HG02840 (cell line): Measurements from ENCODE around the gene CIDEB.

Experiments
- ATAC-seq: cut with Tn5 transposase; IDR thresholded peaks from one replicate; pipeline ENCODE4 v1.9.1; 2021; ENCODE audit warnings: mild to moderate bottlenecking, moderate library complexity, moderate number of reproducible peaks; ENCODE audit not compliant: unreplicated experiment, low FRiP score

CIDEB gene

DNA sequence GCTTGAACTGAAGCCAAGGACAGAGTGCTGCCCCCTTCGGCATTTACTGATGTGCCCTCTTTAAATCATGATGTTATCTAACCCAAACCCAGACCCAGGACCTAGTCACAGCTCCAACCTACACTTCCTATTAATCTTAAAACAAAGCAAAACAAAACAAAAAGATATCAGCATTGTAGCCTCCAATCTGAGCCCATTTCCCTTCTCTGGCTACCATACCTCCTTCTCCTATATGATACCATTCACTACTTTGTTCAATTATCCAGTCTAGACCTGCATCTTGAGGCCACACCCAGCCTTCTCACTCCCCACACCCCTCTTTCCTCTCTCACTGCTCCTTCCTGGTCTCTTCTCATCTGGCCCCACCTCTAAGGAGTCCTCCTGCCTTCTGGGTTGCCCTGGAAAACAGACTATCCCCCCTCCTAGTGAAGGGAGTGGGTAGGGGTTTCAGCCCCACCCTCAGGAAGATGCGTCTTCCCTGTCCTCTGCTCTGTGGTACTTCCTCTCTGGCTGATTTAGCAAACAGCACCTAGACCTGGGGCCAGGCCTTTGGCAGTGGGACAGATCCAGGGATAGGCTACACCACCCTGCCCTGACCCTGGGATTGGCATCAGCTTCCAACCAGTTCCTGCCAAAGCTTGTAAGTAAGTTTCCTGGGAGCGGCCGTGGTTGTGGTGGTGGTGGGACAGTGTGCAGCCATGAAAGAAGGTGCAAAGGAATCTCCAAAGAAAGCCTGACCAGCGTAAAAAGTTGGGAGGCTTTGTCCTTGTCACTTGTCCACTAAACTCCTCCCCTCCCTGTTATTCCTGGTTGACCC, 6.8 kb upstream of the CIDEB start:
- ATAC-seq: no peak

DNA sequence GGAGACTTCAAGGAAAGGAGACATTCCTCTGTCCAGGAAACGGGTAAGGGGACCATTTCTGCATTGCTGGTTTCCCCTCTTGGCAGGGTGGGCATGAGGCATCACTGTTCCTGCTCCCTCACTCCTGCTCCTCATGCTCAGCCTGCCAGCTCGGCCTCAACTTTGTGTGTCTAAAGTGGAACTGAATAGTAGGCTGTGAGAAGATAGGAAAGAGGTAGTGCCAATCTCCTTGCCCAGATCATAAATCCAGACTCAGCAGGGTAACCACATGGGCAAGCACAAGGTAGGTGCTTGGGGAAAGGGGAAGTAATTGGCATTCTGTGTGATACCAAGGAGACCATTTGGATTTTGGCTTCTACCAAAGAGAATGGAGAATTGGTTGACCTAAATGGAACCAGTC, 6.1 kb upstream of the CIDEB start:
- ATAC-seq: no peak

DNA sequence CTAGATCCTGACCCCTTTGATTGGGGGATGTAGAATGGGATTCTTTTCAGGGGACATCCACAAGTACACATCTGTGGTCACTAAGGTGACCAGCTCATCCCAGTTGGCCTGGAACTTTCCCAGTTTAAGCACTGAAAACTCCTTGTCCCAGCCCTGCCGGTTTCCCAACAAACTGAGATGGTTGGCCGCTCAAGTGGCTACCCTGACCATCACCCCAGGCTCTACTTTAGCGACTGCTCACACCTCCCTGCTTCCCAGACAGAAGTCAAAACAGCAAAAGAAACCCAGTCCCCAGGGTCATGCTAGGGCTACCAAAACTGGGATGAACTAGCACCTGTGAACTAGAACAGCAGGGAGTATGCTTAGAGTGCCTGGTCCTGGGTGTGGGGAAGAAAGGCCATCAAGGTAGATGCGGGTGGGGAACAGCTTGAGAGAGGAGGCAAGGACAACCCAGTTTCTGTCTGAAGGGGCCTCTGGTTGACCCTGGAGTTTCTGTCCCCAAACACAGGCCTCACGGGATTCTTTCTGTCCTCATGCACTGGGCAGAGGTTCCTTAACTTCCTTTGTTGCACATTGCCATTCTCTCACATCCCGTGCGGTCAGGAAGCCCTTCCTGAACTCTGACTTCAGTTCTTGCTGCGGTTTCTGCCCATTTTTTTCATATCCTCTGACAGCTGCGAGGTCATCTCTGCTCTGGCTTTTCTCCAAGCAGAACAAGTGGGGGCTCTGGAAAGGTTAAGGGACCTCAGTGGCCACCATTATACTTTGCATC, 5.1 kb upstream of the CIDEB start:
- no peak for ATAC-seq

DNA sequence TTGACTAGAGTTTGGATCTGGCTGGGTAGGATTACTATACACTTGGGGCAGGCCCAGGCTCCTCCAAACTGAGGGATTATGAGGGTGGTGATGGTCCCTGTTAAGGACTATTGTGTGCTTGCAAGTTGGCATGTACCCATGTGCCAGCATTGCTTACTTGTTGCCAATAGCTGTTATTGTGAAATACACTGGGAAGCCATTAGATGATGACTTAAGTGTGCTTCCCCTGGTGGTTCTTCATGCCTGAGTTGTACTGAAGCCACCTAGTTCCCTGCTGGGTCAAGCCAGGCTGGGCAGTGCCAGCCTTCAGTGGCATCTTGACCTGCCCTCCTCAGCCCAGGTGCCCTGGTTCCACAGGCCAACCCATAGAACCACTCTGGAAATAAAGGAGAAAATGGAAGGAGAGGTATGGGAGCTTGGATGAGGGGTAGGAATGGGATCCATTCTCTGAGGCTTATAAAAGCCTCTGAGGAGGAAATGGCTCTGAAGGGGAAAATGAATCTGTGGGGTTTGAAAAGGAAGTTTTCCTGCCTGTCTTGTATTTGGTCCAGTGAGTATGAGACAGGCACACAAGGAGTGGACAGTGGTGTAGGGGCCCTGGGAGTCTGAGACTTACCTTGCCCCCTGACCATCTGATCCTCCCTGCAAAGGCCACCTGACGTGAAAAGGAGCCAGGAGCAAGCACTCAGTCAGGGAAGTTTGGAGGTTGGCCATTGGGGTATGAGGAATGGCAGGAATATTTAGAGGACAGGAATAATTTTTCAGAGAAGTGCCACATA, 4.2 kb upstream of the CIDEB start:
- no peak for ATAC-seq

DNA sequence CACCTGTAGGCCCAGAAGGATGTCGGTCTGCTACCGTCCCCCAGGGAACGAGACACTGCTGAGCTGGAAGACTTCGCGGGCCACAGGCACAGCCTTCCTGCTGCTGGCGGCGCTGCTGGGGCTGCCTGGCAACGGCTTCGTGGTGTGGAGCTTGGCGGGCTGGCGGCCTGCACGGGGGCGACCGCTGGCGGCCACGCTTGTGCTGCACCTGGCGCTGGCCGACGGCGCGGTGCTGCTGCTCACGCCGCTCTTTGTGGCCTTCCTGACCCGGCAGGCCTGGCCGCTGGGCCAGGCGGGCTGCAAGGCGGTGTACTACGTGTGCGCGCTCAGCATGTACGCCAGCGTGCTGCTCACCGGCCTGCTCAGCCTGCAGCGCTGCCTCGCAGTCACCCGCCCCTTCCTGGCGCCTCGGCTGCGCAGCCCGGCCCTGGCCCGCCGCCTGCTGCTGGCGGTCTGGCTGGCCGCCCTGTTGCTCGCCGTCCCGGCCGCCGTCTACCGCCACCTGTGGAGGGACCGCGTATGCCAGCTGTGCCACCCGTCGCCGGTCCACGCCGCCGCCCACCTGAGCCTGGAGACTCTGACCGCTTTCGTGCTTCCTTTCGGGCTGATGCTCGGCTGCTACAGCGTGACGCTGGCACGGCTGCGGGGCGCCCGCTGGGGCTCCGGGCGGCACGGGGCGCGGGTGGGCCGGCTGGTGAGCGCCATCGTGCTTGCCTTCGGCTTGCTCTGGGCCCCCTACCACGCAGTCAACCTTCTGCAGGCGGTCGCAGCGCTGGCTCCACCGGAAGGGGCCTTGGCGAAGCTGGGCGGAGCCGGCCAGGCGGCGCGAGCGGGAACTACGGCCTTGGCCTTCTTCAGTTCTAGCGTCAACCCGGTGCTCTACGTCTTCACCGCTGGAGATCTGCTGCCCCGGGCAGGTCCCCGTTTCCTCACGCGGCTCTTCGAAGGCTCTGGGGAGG, 3.1 kb upstream of the CIDEB start, which contains the start of gene LTB4R:
TSS of gene LTB4R (plus strand) at position 857 of the 959 bp plus-strand sequence. CDS start 4,150 bp downstream, outside the sequence.
- ATAC-seq: peak; percentile 64

DNA sequence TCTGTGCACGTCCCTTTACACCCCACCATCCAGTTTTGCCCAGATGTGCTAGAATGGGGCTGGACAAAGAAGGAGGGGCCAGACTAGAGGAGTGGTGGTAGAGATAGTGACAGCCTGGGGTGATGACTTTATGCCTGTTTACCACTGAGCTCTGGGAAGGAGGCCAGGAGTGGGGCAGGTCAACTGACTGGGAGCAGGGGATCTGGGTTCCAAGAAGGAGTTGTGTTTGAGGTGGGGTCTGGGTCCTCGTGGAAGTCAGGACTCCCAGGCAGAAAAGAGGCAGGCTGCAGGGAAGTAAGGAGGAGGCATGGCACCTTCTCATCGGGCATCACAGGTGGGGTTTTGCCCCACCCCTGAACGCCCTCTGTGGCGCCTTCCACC, 2.5 kb upstream of the CIDEB start:
- ATAC-seq: no peak

DNA sequence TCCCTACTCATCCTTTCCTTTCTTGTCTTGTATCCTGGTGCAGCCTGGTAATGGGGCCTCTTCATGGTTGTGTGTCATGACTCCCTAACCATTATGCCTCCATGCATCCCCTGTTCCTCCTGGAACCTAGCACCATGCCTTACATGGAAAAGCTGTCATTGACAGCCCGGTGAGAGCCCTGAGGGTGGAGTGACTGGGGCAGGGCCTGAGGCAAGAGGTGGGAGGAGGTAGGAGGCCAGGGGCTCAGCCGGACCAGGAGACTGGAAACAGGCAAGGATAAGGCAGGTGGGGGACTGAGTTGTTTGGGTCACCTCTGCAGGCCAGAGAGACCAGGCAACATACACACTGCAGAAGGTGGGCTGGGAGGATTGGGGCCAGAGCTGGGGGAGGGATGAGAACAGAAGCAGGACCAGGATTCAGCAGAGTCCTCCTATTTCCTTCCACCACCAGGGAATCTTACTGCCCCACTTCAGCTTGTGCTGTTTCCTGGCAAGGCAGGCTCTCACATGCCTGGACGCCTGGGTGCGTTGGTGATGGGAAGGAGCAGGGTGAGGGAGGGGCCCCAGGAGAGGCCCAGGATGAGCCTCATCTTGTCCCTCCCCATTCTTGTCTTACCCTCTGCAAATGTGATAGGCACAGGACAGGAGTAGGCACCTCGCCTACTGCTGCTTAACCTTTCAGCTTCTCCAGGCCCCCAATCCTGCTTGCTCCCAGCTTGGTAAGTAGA, 1.9 kb upstream of the CIDEB start, which contains the start of gene LTB4R2:
TSS of gene LTB4R2 (plus strand) at position 603 of the 727 bp plus-strand sequence. CDS start 525 bp downstream, outside the sequence.
- ATAC-seq: no peak

DNA sequence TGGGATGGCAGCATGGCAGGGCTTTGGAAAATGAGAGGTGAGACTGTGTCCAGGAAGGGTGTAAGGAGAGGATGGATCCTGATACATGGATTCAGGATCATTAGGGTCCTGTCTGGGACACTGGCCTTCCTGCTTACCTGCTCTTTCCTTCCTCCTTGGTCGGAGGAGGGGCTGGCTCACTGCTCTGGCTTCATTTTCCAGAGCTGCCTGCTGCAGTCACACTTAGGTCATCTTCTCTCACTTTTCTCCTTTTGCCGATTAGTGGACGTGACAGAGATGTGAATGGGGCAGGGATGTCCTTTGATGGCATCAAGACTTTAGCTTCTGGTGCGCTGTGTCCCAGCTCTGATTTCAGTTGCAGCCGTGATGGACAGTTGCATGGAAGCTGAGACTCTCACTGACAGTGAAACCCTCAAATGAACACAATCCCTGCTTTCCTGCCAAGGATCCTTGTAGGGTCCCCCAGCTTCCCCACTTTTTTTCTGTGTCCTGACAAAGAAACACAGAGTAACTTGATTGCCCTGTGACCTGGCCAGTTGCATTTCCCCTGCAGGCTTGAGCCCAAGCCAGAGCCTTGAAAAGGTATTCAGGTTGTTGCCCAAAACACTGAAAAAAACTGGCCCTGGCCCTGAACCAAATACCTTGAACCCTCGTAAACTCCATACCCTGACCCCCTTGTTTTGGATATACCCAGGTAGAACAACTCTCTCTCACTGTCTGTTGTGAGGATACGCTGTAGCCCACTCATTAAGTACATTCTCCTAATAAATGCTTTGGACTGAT, 756 bp upstream of the CIDEB start:
- no peak for ATAC-seq

DNA sequence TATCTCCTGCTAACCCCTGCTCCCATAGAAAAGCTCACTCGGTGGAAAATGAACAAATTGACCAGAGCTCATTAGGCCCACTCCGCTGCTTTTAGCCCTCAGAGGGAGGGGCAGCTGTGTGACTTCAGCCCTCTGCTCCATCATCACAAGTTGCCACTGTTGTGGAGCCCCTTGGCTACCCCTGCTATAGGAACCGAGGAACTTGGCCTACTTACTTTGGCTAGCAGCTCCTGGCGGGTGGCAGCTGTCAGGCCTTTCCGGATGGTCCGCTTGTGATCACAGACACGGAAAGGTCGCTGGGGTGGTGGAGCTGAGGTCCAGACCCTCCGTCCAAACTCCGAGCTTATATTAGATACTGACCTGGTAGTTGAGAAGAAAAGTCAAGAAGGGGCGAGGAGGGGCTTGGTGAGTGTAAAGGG, 612 bp downstream of the CIDEB start:
- ATAC-seq: no peak

DNA sequence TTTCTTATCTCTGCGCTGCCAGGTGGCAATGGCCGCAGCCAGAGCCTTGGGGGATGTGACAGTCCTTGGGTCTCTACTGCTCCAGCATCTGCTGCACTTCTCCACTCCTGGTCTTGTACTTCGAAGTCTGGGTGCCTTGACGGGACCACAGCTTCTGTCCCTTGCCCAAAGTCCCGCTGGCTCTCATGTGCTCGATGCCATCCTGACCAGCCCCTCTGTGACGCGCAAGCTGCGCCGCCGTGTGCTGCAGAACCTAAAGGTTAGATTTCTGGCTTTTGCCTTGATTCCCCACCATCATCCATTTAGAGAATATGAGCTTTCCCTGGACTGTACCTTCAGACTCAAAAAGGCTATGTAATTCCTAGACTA, 3.8 kb downstream of the CIDEB start:
- ATAC-seq: no peak

DNA sequence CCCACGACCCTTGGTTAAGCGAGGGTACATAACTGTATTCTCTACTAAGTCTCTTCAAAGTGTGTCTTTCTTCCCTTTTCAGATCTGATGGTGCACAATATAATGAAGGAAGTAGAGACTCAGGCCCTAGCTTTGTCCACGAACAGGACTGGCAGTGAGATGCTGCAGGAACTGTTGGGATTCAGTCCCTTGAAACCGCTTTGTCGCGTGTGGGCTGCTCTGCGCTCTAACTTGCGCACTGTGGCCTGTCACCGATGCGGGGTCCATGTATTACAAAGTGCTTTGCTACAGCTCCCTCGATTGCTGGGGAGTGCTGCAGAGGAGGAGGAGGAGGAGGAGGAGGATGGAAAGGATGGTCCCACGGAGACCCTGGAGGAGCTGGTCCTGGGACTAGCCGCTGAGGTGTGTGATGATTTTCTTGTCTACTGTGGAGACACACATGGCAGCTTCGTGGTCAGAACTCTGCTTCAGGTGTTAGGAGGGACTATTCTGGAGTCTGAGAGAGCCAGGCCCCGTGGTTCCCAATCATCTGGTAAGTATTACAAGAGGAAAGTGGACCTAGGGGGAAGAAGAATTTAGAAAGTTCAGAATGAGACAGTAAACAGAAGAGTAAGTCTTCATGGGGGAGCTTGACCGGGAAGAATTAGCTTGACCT, 7.3 kb downstream of the CIDEB start:
- ATAC-seq: no peak

DNA sequence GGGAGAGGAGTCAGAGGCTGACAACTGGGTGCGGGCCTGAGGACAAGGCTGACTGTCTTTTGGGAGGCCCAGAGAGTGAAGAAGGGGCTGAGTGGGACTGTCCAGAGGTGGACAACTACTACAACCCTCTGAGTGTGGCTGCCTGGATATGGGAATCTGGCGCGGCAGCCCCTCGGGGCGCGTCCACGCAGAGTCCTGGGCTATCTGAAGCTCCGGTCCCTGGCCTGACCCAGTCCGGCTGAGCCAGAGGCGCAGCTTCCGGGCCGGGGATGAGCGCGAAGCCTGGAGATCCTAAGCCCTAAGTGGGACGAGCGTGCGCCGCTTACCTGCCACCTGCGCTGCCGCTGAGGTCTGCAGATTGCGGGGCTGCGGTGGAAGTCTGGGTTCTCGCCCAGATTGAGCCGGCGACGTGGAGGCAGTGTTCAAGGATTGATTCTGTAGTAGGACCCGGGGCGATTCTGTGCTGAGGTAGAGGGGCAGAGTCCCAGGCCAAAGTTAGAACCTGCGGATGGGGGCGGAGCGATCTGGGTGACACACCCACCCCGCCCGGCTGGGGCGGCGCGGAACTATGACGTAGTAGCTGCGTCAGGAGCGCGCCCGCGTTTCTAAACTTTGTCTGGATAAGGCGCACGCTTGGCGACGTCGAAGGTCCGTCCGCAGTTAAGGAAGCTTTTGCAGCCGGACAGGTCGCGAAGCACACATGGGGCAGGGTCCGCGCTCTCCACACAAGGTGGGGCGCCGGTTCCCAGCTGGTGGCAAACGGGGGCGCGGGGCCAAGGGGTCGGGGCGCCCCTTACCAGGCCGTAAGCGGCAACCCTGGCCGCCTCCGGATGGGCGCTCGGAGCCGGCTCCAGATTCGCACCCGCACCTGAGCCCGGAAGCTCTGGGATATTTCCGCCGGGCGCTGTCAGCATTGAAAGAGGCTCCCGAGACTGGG, 8.3 kb downstream of the CIDEB start, which contains the start of the genes DHRS1 and NOP9:
TSS of gene DHRS1 (minus strand) at position 526 of the 937 bp plus-strand sequence. CDS start 674 bp downstream, outside the sequence.
TSS of gene NOP9 (plus strand) at position 596 of the 937 bp plus-strand sequence. CDS start at position 701, 105 bp downstream.
- peak; percentile 77 for ATAC-seq

DNA sequence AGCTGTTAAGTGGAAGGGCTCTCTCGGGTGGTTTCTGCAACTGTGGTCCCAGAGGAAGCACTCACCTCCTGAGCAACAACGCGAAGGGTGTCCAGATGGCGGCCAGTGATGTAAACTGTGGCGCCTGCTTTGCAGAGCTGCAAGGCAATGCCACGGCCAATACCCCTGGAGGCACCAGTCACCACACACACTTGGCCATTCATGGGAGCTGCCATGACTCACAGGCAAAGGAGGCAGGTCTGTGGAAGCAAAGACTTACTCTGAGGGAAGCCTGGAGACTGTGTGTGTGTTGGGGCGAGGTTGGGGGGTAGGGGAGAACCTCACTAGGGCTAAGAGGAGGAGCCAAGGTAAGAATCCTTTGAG, 8.9 kb downstream of the CIDEB start:
- no peak for ATAC-seq

DNA sequence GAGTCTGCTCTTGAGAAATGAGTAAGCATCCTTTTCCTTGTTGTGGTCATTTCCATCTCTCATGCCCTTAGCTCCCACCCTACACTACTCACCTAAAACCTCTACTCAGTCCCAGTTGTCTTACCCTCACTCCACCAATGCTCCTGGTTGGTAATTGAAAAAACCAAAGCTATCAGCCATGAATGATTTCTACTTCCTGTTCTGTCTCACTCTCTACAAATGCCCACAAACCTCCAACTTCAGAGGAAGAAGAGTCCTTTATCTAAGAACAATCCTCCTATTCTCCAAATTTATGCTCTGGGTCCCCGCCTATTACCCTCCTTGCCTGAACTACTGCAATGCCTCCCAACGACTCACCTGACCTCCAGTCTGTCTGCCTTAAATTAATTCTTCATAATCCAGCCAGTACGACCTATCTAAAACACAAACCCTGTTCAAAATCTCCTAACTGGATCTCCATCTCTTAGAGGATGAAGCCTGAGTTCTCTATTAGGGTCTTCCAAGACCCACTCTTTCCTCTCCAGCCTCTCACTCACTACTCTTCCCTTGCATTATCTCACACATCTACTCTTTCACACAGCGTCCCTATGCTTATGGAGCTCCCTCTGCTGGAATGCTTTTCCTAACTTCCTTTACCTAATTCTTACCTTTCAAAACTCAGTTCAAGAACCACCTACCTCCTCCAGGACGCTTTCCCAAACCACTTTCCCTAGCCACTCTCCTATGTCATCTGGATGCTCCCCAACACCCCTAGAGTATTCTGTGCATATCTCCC, 10.4 kb downstream of the CIDEB start:
- peak; percentile 3 for ATAC-seq

DNA sequence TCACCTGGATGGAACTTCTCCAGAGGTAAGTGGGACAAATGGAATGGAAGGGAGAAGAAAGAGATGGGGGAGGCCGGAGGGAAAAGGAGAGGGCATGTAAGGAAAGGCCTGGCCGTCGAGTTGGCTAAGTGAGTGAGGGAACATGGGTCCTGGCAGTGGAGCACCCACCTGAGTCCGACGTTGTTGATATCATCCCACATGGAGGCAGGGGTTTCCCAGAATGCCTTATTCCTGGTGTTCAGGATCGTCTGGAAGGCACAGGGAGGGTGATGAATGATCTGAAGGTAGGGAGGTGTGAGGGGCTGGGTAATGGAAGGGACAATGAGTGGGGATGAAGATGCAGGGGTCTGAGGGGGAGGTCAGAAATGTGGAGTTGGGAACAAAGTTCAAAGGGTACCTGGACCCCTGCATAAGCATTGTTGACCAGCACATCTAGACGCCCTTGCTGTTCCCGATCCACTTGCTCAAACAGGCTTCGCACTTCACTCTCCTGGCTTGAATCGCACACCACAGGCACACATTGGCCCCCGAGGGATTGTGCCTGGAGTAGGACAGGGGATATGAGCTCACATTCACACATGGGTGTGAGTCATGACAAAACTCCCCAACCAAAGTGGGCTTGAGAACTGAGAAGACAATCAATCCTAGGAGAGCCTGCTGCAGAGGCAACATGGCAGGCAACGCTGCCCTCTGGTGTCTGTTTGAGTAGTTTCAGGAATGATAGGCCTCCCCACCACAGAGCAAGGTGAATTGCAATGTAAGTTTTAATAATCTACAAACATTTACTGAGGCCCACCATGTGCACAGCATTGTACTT, 11.2 kb downstream of the CIDEB start:
- ATAC-seq: peak; percentile 42
